HEK293 (cell line): ENCODE results near the gene ANKRD33.
A peak's percentile ranks its signal among the peaks of the same experiment; 100 is the strongest.

Experiments used
- CTCF ChIA-PET: fragments of 350-600 bp; formaldehyde crosslinking; extraction: SDS; loops from one replicate; lab custom pipeline; 2021; ENCODE audit warnings: antibody characterized with exemption; lab: Yijun Ruan, JAX
- POLR2A ChIA-PET: fragments of 300-600 bp; formaldehyde crosslinking; extraction: SDS; loops from one replicate; lab custom pipeline; 2020; ENCODE audit warnings: antibody characterized with exemption, inconsistent platforms; lab: Yijun Ruan, JAX
- H3K27ac ChIP-seq: fragments of 200-500 bp; sonication (Bioruptor generic); 2 replicates; pipeline ENCODE4 v1.5.1; 2014; ENCODE audit warnings: low read depth, low read length, control low read depth, inconsistent platforms; ENCODE audit errors: extremely low read depth
- H3K36me3 ChIP-seq, 2 experiments: fragments of 200-500 bp in 1 of 2; sonication (Bioruptor generic) in 1 of 2; 1 replicate in 1 of 2; 2 replicates in 1 of 2; pipeline ENCODE4 v1.5.1; 2014 to 2017; ENCODE audit warnings: inconsistent platforms in 2 of 2, low read length in 2 of 2; ENCODE audit not compliant: control insufficient read depth in 2 of 2, insufficient read depth in 1 of 2
- H3K4me1 ChIP-seq: fragments of 200-500 bp; sonication (Bioruptor generic); 2 replicates; pipeline ENCODE4 v1.5.1; 2014; ENCODE audit warnings: mild to moderate bottlenecking, low read length, inconsistent platforms; ENCODE audit not compliant: control insufficient read depth, insufficient read depth
- H3K4me3 ChIP-seq: 2 replicates; pipeline ENCODE4 v1.5.1; 2011; ENCODE audit warnings: low read depth, mild to moderate bottlenecking, control low read depth, low read length, moderate library complexity
- H3K9me3 ChIP-seq: fragments of 200-500 bp; sonication (Bioruptor generic); 2 replicates; pipeline ENCODE4 v1.5.1; 2014; ENCODE audit warnings: low read depth, low read length, inconsistent platforms; ENCODE audit not compliant: control insufficient read depth, insufficient read depth
- AEBP2 ChIP-seq: fragments of 450-650 bp; formaldehyde crosslinking; IDR thresholded peaks from 2 replicates; pipeline ENCODE4 v1.5.1; 2016; ENCODE audit warnings: missing biosample characterization, missing genetic modification characterization, borderline replicate concordance
- ATF2 ChIP-seq: fragments of 450-650 bp; formaldehyde crosslinking; IDR thresholded peaks from 2 replicates; pipeline ENCODE4 v1.5.1; 2016; ENCODE audit warnings: missing biosample characterization, missing genetic modification characterization, low read depth
- BCL11A ChIP-seq: fragments of 450-650 bp; formaldehyde crosslinking; IDR thresholded peaks from 2 replicates; pipeline ENCODE4 v1.5.1; 2016; ENCODE audit warnings: low read depth, missing biosample characterization, missing genetic modification characterization
- GLIS1 ChIP-seq: fragments of 450-650 bp; formaldehyde crosslinking; IDR thresholded peaks from 2 replicates; pipeline ENCODE4 v1.5.1; 2016; ENCODE audit warnings: missing biosample characterization, missing genetic modification characterization
- GLIS2 ChIP-seq: fragments of 450-650 bp; formaldehyde crosslinking; IDR thresholded peaks from 2 replicates; pipeline ENCODE4 v1.5.1; 2016; ENCODE audit warnings: missing biosample characterization, missing genetic modification characterization
- PATZ1 ChIP-seq: fragments of 450-650 bp; formaldehyde crosslinking; IDR thresholded peaks from 2 replicates; pipeline ENCODE4 v1.5.1; 2016; ENCODE audit warnings: missing biosample characterization, missing genetic modification characterization
- SCRT1 ChIP-seq: fragments of 450-650 bp; formaldehyde crosslinking; IDR thresholded peaks from 2 replicates; pipeline ENCODE4 v1.5.1; 2016; ENCODE audit warnings: missing biosample characterization, missing genetic modification characterization, borderline replicate concordance
- ZBTB17 ChIP-seq: fragments of 450-650 bp; formaldehyde crosslinking; IDR thresholded peaks from 2 replicates; pipeline ENCODE4 v1.5.1; 2016; ENCODE audit warnings: missing biosample characterization, missing genetic modification characterization
- ZBTB21 ChIP-seq: fragments of 450-650 bp; formaldehyde crosslinking; IDR thresholded peaks from 2 replicates; pipeline ENCODE4 v1.5.1; 2017; ENCODE audit warnings: missing biosample characterization, missing genetic modification characterization
- ZEB2 ChIP-seq: fragments of 450-650 bp; formaldehyde crosslinking; IDR thresholded peaks from 2 replicates; pipeline ENCODE4 v1.5.1; 2016; ENCODE audit warnings: missing biosample characterization, missing genetic modification characterization
- ZFHX2 ChIP-seq: fragments of 450-650 bp; formaldehyde crosslinking; conservative IDR thresholded peaks from 2 replicates; pipeline ENCODE4 v1.5.1; 2016; ENCODE audit warnings: missing biosample characterization, missing genetic modification characterization
- ZFP3 ChIP-seq: fragments of 450-650 bp; formaldehyde crosslinking; IDR thresholded peaks from 2 replicates; pipeline ENCODE4 v1.5.1; 2016; ENCODE audit warnings: low read depth, missing biosample characterization, missing genetic modification characterization
- ZFP69B ChIP-seq: fragments of 450-650 bp; formaldehyde crosslinking; IDR thresholded peaks from 2 replicates; pipeline ENCODE4 v1.5.1; 2016; ENCODE audit warnings: missing biosample characterization, missing genetic modification characterization
- ZNF18 ChIP-seq: fragments of 450-650 bp; formaldehyde crosslinking; IDR thresholded peaks from 2 replicates; pipeline ENCODE4 v1.5.1; 2016; ENCODE audit warnings: missing biosample characterization, missing genetic modification characterization
- ZNF302 ChIP-seq: fragments of 450-650 bp; formaldehyde crosslinking; IDR thresholded peaks from 2 replicates; pipeline ENCODE4 v1.5.1; 2016; ENCODE audit warnings: missing biosample characterization, missing genetic modification characterization, low read depth
- ZNF341 ChIP-seq: fragments of 450-650 bp; formaldehyde crosslinking; IDR thresholded peaks from 2 replicates; pipeline ENCODE4; 2016; ENCODE audit warnings: low read depth, missing biosample characterization, missing genetic modification characterization
- ZNF366 ChIP-seq: fragments of 450-650 bp; formaldehyde crosslinking; conservative IDR thresholded peaks from 2 replicates; pipeline ENCODE4 v1.5.1; 2016; ENCODE audit warnings: missing biosample characterization, missing genetic modification characterization
- ZNF48 ChIP-seq: fragments of 450-650 bp; formaldehyde crosslinking; IDR thresholded peaks from 2 replicates; pipeline ENCODE4 v1.5.1; 2016; ENCODE audit warnings: missing biosample characterization, missing genetic modification characterization
- ZNF530 ChIP-seq: fragments of 450-650 bp; formaldehyde crosslinking; IDR thresholded peaks from 2 replicates; pipeline ENCODE4 v1.5.1; 2016; ENCODE audit warnings: low read depth, missing biosample characterization, missing genetic modification characterization
- ZNF692 ChIP-seq: fragments of 450-650 bp; formaldehyde crosslinking; IDR thresholded peaks from 2 replicates; pipeline ENCODE4 v1.5.1; 2016; ENCODE audit warnings: missing biosample characterization, missing genetic modification characterization
- ZNF785 ChIP-seq: fragments of 450-650 bp; formaldehyde crosslinking; IDR thresholded peaks from 2 replicates; pipeline ENCODE4 v1.5.1; 2016; ENCODE audit warnings: missing biosample characterization, missing genetic modification characterization
- ZNF837 ChIP-seq: fragments of 450-650 bp; formaldehyde crosslinking; IDR thresholded peaks from 2 replicates; pipeline ENCODE4 v1.5.1; 2016; ENCODE audit warnings: missing biosample characterization, missing genetic modification characterization
- ZXDB ChIP-seq: fragments of 450-650 bp; formaldehyde crosslinking; IDR thresholded peaks from 2 replicates; pipeline ENCODE4 v1.5.1; 2016; ENCODE audit warnings: missing biosample characterization, missing genetic modification characterization

Gene ANKRD33

GRCh38 chr12:51839310-51839947 is 48.5 kb upstream of the ANKRD33 start (continued):
- TF ChIP-seq ZFHX2 (no peak), ZNF785 (tag by site-specific recombination) (no peak), ZNF341 (peak; percentile 85), AEBP2 (no peak), PATZ1 (0 out of 2 replicates have a peak, but pooled peaks have one; percentile 60), ZNF18 (tag by site-specific recombination) (no peak), BCL11A (peak; percentile 56; the same call in 1 of the 2 replicates), ZFP3 (tag by site-specific recombination) (no peak), ZNF692 (peak; percentile 83; the same call in 1 of the 2 replicates), ZXDB (tag by site-specific recombination) (no peak), ATF2 (tag by site-specific recombination) (peak; percentile 95), ZBTB17 (tag by site-specific recombination) (peak; percentile 69), ZNF366 (peak; percentile 69), ZEB2 (tag by site-specific recombination) (peak; percentile 58; the same call in 1 of the 2 replicates), ZBTB21 (tag by site-specific recombination) (peak; percentile 90)

GRCh38 chr12:51840966-51841365 is 46.9 kb upstream of the ANKRD33 start:
- Histone ChIP-seq H3K27ac (no peak overlapping the region), H3K36me3 (no peaks in the 10 kb centered on the region), H3K4me3 (no peak overlapping the region), H3K4me1 (0 out of 2 replicates have a peak, but pooled peaks cover 3% of the 10 kb centered on the region), H3K9me3 (no peaks in the 10 kb centered on the region)
- CTCF ChIA-PET, result interaction anchor here (0.8 to 1.6 kb wide), 5 partner anchors 9 to 131 kb away, joined by 3 to 6 read pairs (median 5); no protein-coding TSS in a partner anchor
- TF ChIP-seq GLIS2 (tag by site-specific recombination) (peak; percentile 40; the same call in 1 of the 2 replicates), ZNF530 (no peak), GLIS1 (tag by site-specific recombination) (peak; percentile 80), SCRT1 (tag by site-specific recombination) (no peak), ZNF48 (no peak), ZNF837 (tag by site-specific recombination) (no peak), ZNF302 (tag by site-specific recombination) (no peak), ZFP69B (tag by site-specific recombination) (no peak)
- POLR2A ChIA-PET, result no interaction called here
